GM19035 (cell line): ENCODE results near the gene TSPEAR.
"Not testable (repeated sequence)": the region's sequence is repeated elsewhere in the genome, so short reads cannot be mapped to it uniquely, and the experiment has no call there.

ENCODE experiments used
- ATAC-seq: cut with Tn5 transposase; IDR thresholded peaks from one replicate; pipeline ENCODE4 v1.9.1; 2021; ENCODE audit not compliant: unreplicated experiment

TSPEAR gene

DNA sequence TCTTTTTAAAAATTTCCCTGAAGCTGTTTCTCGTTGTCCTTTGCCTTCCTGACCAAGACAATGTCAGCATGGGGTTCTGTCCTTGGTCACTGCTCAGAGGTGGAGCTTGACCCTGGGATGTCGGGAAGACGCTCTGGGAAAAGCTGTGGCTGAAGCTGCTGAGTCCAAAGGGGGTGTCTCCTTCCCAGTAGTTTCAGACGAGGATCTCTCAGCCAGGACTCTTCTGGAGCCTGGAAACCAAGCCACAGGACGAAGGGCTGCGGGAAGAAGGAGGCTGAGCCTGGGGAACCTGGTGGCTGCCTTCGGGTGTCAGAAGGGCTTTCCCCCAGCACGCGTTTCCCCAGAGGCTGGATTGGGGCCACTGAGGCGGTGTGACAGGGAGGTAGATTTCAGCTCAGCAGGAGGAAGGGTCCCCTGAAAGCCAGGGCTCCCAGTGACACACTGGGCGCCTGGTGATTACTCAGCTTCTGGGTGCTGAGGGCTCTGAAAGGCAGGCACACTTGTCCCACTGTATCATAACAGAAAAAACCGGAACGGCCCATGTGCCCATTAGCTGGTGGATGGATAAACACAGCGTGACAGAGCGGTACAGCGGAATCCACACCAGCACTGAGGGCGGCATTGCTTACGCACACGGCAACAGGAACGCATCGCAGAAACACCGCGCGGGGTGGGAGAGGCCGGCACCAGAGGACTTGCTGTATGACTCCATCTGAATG is 24.4 kb downstream of the TSPEAR start:
- no peak for ATAC-seq

DNA sequence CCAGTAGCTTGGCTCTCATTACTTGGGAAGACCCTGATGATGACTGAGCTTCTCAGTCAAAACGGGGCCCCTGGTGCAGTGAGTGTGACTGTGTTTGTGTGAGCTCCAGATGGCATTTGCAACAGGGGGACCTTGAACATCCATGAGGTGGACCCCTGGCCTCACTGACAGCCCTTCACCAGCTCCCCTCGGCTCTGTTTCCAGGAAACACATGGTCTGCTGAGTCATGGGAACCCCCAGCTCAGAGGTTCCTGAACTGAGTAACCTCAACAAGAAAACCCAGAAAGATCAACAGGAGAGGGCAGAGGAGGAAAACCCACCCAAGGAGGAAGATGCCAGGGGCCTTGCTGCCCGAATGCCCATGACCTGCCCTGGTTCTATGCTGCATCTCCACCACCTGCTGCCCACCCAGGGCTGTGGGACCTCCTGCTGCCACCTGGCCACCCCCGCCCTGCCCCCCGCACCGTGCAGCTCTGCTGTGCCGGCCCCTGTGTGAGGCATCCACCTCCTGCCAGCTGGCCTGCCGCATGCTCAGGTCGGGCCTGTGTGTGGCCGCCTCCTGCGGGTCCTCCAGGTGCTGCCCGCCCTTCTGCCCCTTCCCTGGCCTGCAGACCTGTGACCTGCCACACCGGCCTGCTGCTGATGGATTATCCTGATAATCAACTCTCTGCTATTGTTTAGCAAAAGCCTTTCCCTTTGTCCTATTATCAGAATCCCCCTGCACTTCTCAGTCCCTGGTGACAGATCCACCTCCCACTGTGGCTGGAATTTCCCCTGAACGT is 25.2 kb downstream of the TSPEAR start:
- ATAC-seq: no peak

DNA sequence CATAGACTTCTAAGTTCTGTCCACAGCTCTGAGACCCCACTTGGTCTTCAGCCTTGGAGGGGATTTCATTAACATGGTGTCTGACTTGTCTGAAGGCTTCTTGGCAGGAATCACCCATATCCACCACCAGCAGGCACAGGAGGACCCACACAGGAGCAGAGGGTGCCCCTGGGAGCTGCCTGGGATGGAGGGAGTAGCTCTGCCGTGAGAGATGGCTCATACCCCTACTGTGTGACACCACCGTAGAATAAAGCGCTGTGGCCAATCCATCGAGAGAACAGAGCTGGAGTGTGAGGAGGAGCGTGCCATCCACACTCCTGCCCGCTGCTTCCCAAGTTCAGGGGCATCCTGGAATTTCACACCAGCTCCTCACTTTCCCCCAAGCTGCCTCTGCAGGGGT is 26.3 kb downstream of the TSPEAR start:
- not testable (repeated sequence) for ATAC-seq

DNA sequence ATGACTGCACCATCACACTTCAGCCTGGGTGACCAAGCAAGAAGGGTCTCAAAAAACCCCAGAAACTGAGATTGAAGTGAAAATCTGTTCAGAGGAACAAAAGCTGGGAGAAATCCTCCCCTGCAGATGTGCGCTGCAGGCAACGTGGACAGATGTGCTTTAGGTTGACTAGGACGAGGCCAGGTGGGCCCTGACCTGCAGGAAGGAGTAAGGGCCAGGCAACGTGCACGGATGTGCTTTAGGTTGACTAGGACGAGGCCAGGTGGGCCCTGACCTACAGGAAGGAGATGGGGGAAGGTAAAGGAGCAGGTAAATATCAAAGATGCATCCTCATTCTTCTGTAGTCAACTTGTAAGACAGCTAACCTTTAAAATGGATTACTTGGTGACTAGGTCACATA is 26.9 kb downstream of the TSPEAR start:
- ATAC-seq: no peak

DNA sequence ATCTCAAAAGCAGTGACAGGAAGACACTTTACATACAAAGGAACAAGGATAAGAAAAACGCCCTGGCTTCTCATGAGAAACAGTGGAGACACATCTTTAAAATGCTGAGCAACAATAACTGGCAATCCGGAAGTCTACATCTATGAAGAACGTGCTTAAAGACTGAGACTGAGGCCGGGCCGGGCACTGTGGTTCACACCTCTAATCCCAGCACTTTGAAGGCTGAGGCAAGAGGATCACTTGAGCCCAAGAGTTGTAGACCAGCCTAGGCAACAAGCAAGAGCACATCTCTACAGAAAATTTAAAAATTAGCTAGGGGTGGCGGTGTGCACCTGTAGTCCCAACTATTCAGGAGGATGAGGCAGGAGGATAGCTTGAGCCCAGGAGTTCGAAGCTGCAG is 27.3 kb downstream of the TSPEAR start:
- ATAC-seq: no peak

DNA sequence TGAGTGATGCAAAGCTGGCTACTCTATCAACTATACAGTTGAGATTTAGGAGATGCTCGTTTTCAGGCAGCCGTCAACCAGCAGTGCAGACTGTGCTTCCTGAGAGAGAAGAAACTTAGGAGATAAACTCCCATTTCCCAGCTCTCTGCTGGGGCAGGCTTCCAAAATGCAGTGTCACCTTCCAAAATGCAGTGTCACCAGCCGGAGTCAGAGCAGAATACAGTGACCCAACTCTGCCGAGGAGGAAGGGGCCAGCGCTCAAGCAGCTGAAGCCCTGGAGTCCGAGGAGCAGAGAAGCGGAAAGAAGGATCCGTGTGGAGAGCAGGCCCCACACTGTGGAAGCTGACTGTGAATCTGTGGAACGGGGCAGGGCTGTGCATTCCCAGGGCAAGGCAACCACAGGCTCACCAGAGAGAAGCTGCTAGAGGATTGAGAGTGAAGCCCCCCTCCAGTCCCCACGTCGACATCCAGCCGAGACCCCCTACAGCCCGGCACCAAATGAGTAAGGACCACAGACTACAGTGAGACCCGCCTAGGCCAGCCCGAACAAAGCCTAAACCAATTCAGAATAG is 28.7 kb downstream of the TSPEAR start:
- no peak for ATAC-seq

DNA sequence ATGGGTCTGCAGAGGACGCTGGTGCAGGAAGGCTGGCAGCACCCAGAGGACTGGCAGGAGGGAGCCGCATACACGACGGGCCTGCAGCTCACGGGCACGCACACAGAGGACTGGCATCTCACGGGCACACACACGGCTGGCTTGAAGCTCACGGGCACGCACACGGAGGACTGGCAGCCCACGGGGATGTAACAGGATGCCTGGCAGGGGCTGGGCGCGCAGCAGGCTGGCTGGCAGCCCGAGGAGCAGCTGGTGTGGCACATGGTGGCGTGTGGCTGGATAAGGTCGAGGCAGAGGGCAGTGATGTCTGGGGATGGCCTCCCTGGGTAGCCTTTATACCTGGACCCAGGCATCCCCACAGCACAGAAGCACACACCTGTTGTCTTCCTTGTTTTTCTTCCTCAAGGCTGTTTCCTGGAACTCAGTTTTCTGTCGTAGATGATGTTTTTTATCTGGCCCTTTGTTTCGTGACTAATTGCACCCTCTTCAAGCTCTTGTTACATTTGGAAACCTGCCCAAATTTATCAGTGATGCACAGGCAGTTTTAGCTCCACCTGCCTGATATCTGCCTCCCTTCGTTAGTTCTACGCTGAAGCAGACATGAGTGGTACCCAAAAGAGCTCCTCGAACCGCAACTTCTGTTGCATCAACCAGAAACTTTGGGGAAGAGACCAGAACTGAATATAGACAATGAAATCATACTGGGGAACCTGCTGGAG is 29.4 kb downstream of the TSPEAR start, which contains the start of gene KRTAP12-1:
TSS of gene KRTAP12-1 (minus strand) at position 303 of the 719 bp plus-strand sequence. CDS start at position 263, 40 bp downstream.
- ATAC-seq: no peak

DNA sequence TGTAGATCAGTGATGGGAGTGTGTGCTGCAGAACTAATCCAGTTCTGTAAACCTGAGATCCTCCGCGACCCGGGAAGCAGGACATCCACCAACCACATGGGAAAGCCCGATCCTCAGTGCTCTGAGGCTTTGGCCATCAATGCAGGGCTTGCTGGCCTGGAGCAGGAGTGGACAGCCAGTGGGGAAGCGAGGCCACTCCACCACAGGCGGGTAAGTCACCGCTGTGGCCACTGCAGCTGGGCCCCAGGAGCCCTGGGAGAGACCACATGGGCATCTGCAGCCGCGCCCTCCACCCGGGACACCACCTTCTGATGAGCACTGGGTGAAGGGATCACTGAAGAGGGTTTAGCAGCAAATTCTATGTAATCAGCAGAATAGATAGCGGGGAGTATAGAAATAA is 30.2 kb downstream of the TSPEAR start:
- no peak for ATAC-seq

DNA sequence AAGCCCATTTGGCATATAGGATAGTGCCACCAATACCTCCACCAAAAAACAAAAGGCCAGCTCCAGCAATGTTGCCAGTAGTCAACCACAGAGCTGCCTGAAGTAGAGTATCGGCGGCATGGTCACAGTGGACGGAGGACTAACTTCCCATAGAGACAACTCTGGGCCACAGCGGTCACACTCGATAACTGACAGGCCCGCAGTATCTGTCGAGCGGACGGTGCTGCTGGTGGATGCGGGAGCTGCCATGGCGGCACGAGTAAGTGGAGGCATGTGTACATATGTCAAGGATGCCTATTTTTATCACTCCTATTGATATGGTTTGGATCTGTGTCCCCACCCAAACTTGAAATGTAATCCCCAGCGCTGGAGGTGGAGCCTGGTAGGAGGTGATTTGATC is 33.5 kb downstream of the TSPEAR start:
- ATAC-seq: no peak

DNA sequence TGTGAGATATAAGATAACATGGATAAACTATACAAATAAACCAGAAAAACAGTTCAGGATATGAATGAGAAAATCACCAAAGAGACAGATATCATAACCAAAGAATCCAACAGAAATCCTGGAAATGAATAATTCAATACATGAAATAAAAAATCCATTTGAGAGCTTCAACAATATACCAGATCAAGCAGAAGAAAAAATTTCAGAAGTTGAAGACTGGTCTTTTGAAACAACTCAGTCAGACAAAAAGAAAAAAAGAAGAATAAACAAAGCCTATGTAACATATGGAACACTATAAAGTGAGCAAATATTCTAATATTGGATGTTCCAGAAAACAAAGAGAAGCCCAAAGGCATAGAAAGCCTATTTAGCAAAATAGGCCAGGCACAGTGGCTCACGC is 39.5 kb downstream of the TSPEAR start:
- no peak for ATAC-seq

DNA sequence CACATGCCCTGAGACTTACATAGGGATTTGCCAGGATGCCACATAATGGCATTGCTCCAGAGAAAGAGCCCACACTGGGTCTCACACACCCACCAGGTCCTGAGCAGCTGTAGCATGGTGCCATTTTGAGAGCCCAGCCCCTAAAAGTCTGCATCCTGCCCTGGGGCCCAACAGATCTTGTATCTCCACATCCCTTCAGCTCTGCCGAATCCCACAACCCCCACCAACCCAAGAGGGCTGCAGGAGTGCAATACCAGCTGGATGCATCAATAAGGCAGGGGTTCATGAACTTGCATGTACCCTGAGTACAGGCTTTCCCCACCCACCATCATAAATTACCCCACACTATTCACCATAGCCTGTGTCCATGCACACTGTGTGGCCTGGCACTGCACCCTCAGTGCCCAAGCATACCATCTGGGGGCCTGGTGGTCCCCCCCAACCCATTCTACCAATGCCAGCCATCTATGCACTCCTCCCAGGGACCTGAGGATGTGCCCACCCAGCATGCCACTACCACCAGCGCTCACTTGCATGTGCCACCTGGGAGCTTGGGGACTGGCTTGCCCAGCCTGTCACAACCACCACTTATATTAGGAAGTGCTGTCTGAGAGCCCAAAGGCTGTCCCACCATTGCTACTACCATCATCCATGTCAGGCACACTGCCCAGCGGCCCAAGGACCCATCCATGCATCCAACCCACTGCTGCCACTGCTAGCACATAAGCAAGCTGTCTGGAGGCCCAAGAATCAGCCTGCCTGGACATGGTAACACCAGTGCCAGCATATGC is 40.5 kb downstream of the TSPEAR start:
- no peak for ATAC-seq

DNA sequence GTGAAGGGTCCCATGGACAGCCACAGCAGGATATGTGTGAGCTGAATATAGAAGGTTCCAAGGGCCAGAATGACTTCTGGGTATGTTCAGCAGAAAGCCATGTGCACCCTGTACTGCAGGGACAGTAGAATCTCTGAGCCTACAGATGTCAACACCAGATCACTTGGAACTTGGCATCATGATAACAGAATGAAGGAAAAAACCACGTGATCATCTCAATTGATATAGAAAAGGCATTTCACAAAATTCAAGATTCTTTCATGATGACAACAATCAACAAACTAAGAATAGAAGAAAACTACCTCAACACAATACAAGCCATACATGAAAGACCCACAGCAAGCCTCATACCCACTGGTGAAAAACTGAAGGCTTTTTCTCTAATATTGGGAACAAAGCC is 43.8 kb downstream of the TSPEAR start:
- no peak for ATAC-seq

DNA sequence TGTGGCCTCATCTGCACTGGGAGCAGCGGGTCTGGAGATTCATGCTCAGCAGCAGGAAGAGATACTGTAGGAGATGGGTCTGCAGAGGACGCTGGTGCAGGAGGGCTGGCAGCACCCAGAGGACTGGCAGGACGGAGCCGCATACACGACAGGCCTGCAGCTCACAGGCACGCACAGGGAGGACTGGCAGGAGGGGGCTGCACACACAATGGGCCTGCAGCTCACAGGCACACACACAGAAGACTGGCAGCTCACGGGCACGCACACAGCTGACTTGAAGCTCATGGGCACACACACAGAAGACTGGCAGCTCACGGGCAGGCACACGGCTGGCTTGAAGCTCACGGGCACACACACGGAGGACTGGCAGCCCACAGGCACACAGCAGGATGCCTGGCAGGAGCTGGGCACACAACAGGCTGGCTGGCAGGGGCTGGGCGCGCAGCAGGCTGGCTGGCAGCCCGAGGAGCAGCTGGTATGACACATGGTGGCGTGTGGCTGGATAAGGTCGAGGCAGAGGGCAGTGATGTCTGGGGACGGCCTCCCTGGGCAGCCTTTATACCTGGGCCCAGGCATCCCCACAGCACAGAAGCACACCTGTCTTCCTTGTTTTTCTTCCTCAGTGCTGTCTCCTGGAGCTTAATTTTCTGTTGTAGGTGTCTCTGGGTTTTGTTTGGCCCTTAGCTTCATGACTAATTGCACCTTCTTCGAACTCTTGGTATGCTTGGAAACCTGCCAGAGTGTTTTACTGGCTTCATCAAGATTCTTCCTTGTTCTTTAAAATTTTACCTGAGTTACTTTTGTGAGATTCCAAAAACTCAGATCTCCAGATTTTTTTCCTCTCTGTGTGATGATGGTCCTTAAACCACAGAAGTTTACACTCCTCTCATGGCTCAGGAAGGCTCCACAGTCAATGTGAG is 44.7 kb downstream of the TSPEAR start, which contains the start of gene KRTAP12-2:
TSS of gene KRTAP12-2 (minus strand) at position 527 of the 920 bp plus-strand sequence. CDS start at position 486, 41 bp downstream.
- ATAC-seq: no peak

DNA sequence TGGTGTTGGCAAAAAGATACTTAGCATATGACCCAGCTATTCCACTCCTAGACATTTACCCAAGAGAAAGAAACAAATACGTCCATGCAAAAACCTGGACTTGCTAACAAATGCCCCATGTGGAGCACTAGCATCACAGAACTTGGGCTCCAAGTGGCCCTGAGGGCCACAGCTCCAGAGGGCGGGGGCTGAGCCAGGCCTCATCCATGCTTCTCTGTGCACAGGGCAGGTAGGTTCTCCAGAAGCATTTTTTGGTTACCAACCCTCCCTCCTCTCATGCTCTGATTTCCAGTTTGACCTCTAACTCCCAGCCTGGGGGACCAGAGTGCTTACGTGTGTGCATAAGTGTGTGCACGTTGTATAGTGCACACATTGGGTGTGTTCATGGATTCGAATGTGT is 46.7 kb downstream of the TSPEAR start:
- no peak for ATAC-seq

DNA sequence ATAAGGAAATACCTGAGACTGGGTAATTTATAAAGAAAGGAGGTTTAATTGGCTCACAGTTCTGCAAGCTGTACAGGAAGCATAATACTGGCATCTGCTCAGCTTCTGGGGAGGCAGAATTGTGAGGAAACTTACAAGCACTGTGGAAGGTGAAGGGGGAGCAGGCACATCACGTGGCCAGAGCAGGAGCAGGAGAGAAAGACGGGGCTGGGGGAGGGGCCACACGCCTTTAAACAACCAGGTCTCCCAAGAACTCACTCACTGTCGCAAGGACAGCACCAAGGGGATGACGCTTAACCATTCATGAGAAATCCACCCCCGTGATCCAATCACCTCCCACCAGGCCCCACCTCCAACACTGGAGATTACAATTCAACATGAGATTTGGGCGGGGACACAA is 49.8 kb downstream of the TSPEAR start:
- not testable (repeated sequence) for ATAC-seq

DNA sequence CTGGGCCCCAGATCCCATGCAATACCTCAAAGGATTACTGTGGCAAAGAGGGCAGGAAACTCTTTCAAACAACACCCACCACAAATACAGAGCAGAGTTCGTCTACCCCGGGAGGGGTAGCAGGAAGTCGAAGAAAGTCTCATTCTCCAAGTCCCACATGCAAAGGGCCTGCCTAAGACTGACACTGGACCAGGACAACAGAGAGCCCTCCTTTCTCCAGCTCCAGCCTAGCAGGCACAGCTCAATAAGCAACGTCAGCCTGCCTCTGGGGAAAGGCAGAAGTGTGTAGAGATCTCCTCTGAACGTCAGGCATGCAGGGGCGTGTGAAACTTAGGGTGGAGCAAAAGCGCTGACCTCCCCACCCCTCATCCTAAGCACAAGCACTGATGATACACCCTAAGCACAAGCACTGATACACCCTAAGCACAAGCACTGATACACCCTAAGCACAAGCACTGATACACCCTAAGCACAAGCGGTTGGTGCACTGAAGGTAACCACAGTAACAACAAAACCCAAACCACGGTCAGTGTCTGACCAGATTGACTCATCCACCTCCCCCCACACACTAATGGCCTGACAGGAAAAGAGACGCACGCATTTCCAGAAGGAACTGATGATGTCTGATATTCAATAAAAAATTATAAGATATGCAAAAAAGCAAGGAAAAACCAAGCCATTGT is 52.3 kb downstream of the TSPEAR start:
- ATAC-seq: no peak

DNA sequence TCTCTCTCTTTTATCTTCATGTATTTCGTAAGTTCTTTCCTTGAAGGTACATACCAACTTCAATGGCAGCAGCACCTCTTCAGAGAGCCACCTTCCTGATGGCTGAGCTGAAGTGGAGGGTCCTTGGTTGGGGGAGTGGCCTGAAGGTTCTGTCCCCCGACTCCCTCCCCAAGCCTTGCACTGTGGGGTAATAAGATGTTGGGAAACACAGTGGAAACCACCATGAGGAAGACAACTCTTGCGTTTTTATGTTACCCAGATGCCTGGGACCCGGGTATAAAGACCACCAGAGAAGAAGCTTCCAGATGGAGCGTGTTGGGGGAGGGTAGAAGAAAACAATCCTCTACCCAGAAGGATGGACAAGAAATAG is 52.8 kb downstream of the TSPEAR start:
- ATAC-seq: no peak

DNA sequence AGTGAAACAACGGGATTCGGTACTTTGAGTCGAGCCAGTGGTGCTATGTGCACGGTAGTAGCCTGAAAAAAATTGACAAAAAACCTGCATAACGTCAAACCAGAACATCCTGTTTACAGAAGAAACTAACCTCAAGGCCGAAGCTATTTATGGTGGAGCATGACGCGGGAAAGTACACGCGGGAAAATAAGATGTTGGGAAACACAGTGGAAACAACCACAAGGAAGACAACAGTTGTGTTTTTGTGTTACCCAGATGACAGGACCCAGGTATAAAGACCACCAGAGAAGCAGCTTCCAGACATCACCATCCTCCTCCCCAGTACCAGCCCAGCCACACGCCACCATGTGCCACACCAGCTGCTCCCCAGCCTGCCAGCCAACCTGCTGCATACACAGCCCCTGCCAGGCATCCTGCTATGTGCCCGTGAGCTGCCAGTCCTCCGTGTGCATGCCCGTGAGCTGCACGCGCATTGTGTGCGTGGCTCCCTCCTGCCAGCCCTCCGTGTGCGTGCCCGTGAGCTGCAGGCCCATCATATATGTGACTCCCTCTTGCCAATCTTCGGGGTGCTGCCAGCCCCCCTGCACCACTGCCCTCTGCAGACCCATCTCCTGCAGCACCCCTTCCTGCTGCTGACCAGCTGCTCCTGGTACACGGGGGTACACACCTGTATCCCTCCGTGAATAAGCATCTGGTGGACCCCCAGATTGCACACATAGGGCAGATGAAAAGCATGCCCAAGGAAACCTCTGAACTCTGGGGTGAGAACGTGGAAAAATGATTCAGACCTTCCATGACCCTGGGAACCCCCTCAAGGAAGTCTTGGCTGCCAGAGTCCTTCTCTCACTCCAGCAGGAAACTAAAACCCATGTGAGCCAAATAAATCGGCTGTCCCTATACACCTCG is 53.5 kb downstream of the TSPEAR start, which contains the start of gene KRTAP12-3:
TSS of gene KRTAP12-3 (plus strand) at position 298 of the 906 bp plus-strand sequence. CDS start at position 346, 48 bp downstream.
- ATAC-seq: no peak
